GM23338 (cell line): Measurements from ENCODE around the gene GRIN2A. TPM values are rescaled to one million over a fixed set of nuclear protein-coding genes. Genes with fewer than 3 reads are reported as not detected.

ENCODE experiments used
- ATAC-seq: fragments of 200-7000 bp; cut with Tn5 transposase; 3 replicates; pipeline ENCODE4 v1.9.1; 2020
- DNase-seq: peaks from one replicate; pipeline ENCODE4 v3.0.0-alpha.2; 2015; ENCODE audit warnings: low spot score
- H2AFZ ChIP-seq: fragments of 200-600 bp; sonication (generic); 2 replicates; pipeline ENCODE4 v1.8.0; 2016; ENCODE audit warnings: antibody characterized with exemption, mild to moderate bottlenecking, moderate library complexity
- H3F3A ChIP-seq: fragments of 200-600 bp; sonication (generic); replicated peaks from 2 replicates; pipeline ENCODE4 v1.8.0; 2017; ENCODE audit warnings: antibody characterized with exemption, mixed run types, low read depth
- H3K27ac ChIP-seq: fragments of 200-600 bp; sonication (generic); 2 replicates; pipeline ENCODE4 v1.6.1; 2016; ENCODE audit warnings: low read depth
- H3K27me3 ChIP-seq: fragments of 200-600 bp; sonication (generic); 2 replicates; pipeline ENCODE4 v1.8.0; 2016; ENCODE audit warnings: mild to moderate bottlenecking, mixed run types, moderate library complexity; ENCODE audit not compliant: insufficient read depth
- H3K36me3 ChIP-seq: fragments of 200-600 bp; sonication (generic); 2 replicates; pipeline ENCODE4 v1.8.0; 2016; ENCODE audit warnings: mild to moderate bottlenecking; ENCODE audit not compliant: insufficient read depth
- H3K4me1 ChIP-seq: fragments of 200-600 bp; sonication (generic); 2 replicates; pipeline ENCODE4 v1.8.0; 2016; ENCODE audit warnings: mild to moderate bottlenecking, moderate library complexity; ENCODE audit not compliant: insufficient read depth
- H3K4me2 ChIP-seq: fragments of 200-600 bp; sonication (generic); 2 replicates; pipeline ENCODE4 v1.7.1; 2017; ENCODE audit warnings: mixed run types
- H3K4me3 ChIP-seq: fragments of 200-600 bp; sonication (generic); 2 replicates; pipeline ENCODE4 v1.6.1; 2016; ENCODE audit warnings: mixed run types
- H3K79me2 ChIP-seq: fragments of 200-600 bp; sonication (generic); replicated peaks from 2 replicates; pipeline ENCODE4 v1.8.0; 2017; ENCODE audit warnings: mild to moderate bottlenecking; ENCODE audit not compliant: insufficient read depth
- H3K9me2 ChIP-seq: fragments of 200-600 bp; sonication (generic); 2 replicates; pipeline ENCODE4 v1.8.0; 2017; ENCODE audit not compliant: insufficient read depth
- H4K20me1 ChIP-seq: fragments of 200-600 bp; sonication (generic); replicated peaks from 2 replicates; pipeline ENCODE4 v1.8.0; 2017; ENCODE audit warnings: mild to moderate bottlenecking; ENCODE audit not compliant: insufficient read depth
- H3K27ac Mint-ChIP-seq: 2 replicates; pipeline ENCODE4 v1.8.0; 2020; ENCODE audit warnings: inconsistent platforms, mild to moderate bottlenecking, moderate library complexity, mixed read lengths
- H3K27me3 Mint-ChIP-seq: 3 replicates; pipeline ENCODE4 v1.8.0; 2022; ENCODE audit warnings: low read depth, mild to moderate bottlenecking, moderate library complexity, mixed read lengths, inconsistent platforms; ENCODE audit not compliant: insufficient read depth, poor library complexity
- H3K36me3 Mint-ChIP-seq: 3 replicates; pipeline ENCODE4 v1.8.0; 2021; ENCODE audit warnings: low read depth, mild to moderate bottlenecking, inconsistent platforms, moderate library complexity, mixed read lengths
- H3K4me1 Mint-ChIP-seq: 3 replicates; pipeline ENCODE4 v1.8.0; 2020; ENCODE audit warnings: mild to moderate bottlenecking, inconsistent platforms, mixed read lengths
- H3K4me3 Mint-ChIP-seq: 3 replicates; pipeline ENCODE4 v1.8.0; 2021; ENCODE audit warnings: moderate library complexity, mild to moderate bottlenecking, inconsistent platforms, mixed read lengths
- H3K9me3 Mint-ChIP-seq: 3 replicates; pipeline ENCODE4 v1.8.0; 2020; ENCODE audit warnings: moderate library complexity, mild to moderate bottlenecking, inconsistent platforms, mixed read lengths
- CTCF ChIP-seq, 2 experiments: fragments of 200-600 bp in 1 of 2; sonication (generic) in 1 of 2; conservative IDR thresholded peaks; 2 replicates each; pipeline versions ENCODE4 v1.5.1 to v1.6.1; 2016 to 2017; ENCODE audit warnings: antibody characterized with exemption in 2 of 2, low read depth in 2 of 2, mild to moderate bottlenecking in 2 of 2, moderate library complexity in 1 of 2
- EZH2 ChIP-seq: fragments of 200-600 bp; sonication (generic); IDR thresholded peaks from one replicate; pipeline ENCODE4 v1.8.0; 2017; ENCODE audit warnings: antibody characterized with exemption, mild to moderate bottlenecking, low read depth; ENCODE audit not compliant: unreplicated experiment
- EZH2phosphoT487 ChIP-seq: fragments of 200-600 bp; sonication (generic); IDR thresholded peaks from one replicate; pipeline ENCODE4 v1.8.1; 2018; ENCODE audit warnings: antibody characterized with exemption; ENCODE audit not compliant: unreplicated experiment
- JUNB ChIP-seq: IDR thresholded peaks from one replicate; pipeline ENCODE4 v1.6.1; 2016; ENCODE audit warnings: antibody characterized with exemption; ENCODE audit not compliant: unreplicated experiment
- NANOG ChIP-seq: IDR thresholded peaks from 2 replicates; pipeline ENCODE4 v1.6.1; 2016; ENCODE audit warnings: antibody characterized with exemption, borderline replicate concordance
- POLR2AphosphoS5 ChIP-seq: IDR thresholded peaks from 2 replicates; pipeline ENCODE4 v1.6.1; 2016; ENCODE audit warnings: antibody characterized with exemption, low read depth
- REST ChIP-seq: IDR thresholded peaks from one replicate; pipeline ENCODE4 v1.6.1; 2018; ENCODE audit warnings: antibody characterized with exemption; ENCODE audit not compliant: unreplicated experiment
- STAT1 ChIP-seq: IDR thresholded peaks from one replicate; pipeline ENCODE4 v1.6.1; 2016; ENCODE audit warnings: antibody characterized with exemption; ENCODE audit not compliant: unreplicated experiment
- ZNF114 ChIP-seq: fragments of 250-450 bp; sonication (Bioruptor Pico); IDR thresholded peaks from 2 replicates; pipeline ENCODE4 v1.5.0; 2020; ENCODE audit warnings: mild to moderate bottlenecking, moderate library complexity
- ZNF331 ChIP-seq: fragments of 250-450 bp; sonication (Bioruptor Pico); IDR thresholded peaks from 2 replicates; pipeline ENCODE4 v1.5.0; 2020; ENCODE audit warnings: low read depth, mild to moderate bottlenecking, moderate library complexity
- ZNF462 ChIP-seq: fragments of 250-450 bp; sonication (Bioruptor Pico); IDR thresholded peaks from 2 replicates; pipeline ENCODE4 v1.5.0; 2020; ENCODE audit warnings: mild to moderate bottlenecking, moderate library complexity
- polyA plus RNA-seq: library from polyadenylated mRNA; unstranded; fragments of >200 nt; fragmentation: Nextera tagmentation; extraction: Ambion mirVana; gene quantifications from 2 replicates; pipeline ENCODE4 v1.2.1, GENCODE V29; 2016
- total RNA-seq: library from RNA; depleted of rRNA; stranded (reverse); fragments of >200 nt; shearing (Covaris generic); gene quantifications from 2 replicates; pipeline ENCODE4 v1.2.3, GENCODE V29; 2014

GRIN2A gene
- total and polyA plus RNA-seq, 2 experiments from 2014 or later: 0.89 to 5.1 TPM

- Mint-ChIP-seq H3K36me3 (peaks cover 2% of the 10 kb centered on the region; the same call in 1 of the 3 replicates), H3K4me3 (no peak overlapping the region), H3K9me3 (no peaks in the 10 kb centered on the region; the same call in 2 of the 3 replicates), H3K27me3 (peaks cover 4% of the 10 kb centered on the region), H3K27ac (no peak overlapping the region), H3K4me1 (peaks cover 8% of the 10 kb centered on the region)
- Histone ChIP-seq H3F3A (no peaks in the 10 kb centered on the region), H2AFZ (no peak overlapping the region), H3K27me3 (no peaks in the 10 kb centered on the region), H3K36me3 (no peaks in the 10 kb centered on the region), H3K27ac (no peak overlapping the region), H3K9me2 (peaks cover 5% of the 10 kb centered on the region; the same call in 1 of the 2 replicates), H3K4me2 (no peak overlapping the region), H3K79me2 (no peaks in the 10 kb centered on the region), H3K4me3 (no peak overlapping the region), H4K20me1 (no peaks in the 10 kb centered on the region), H3K4me1 (peaks cover 9% of the 10 kb centered on the region)
- ATAC-seq (no peak; the same call in 2 of the 3 replicates), DNase-seq (no peak)
- TF ChIP-seq NANOG (no peak), STAT1 (no peak), JUNB (no peak), CTCF (conservative IDR thresholded peaks at IDR 0.05; ENCODE audit: low read depth in 2 of 2) (no peak), ZNF114 (no peak), POLR2AphosphoS5 (no peak), EZH2 (no peak), EZH2phosphoT487 (no peak)
Observed at GRCh38 chr16:10076037-10076436, 106.2 kb downstream of the GRIN2A start.

- no peaks in the 10 kb centered on the region; the same call in 2 of the 3 replicates for H3K36me3 Mint-ChIP-seq
- no peak overlapping the region for H2AFZ ChIP-seq
- no peak for DNase-seq
- no peak overlapping the region for H3K4me2 ChIP-seq
- no peak overlapping the region for H3K4me3 ChIP-seq
- no peaks in the 10 kb centered on the region for H3K4me1 ChIP-seq
- H3K27ac ChIP-seq: no peak overlapping the region
- no peaks in the 10 kb centered on the region for H3K4me1 Mint-ChIP-seq
- no peak for ATAC-seq
- no peaks in the 10 kb centered on the region for H3K27me3 ChIP-seq
- H3F3A ChIP-seq: no peaks in the 10 kb centered on the region
- no peak overlapping the region for H3K4me3 Mint-ChIP-seq
- H3K9me2 ChIP-seq: peaks cover 8% of the 10 kb centered on the region; the same call in 1 of the 2 replicates
- peaks cover 12% of the 10 kb centered on the region for H3K27me3 Mint-ChIP-seq
- no peaks in the 10 kb centered on the region for H3K9me3 Mint-ChIP-seq
- no peaks in the 10 kb centered on the region for H4K20me1 ChIP-seq
- H3K36me3 ChIP-seq: no peaks in the 10 kb centered on the region
- H3K27ac Mint-ChIP-seq: no peak overlapping the region
- no peaks in the 10 kb centered on the region for H3K79me2 ChIP-seq
- no peak for TF ChIP-seq ZNF462 (CRISPR knock-in tag)
- TF ChIP-seq REST: no peak
- no peak for TF ChIP-seq EZH2phosphoT487
- no peak for TF ChIP-seq STAT1
- TF ChIP-seq NANOG: no peak
- TF ChIP-seq ZNF331 (CRISPR knock-in tag): no peak
Observed at GRCh38 chr16:10070591-10070990, 111.6 kb downstream of the GRIN2A start.
